Prostate gland (tissue), 2 donors: ENCODE results near the gene ERN1.

ENCODE experiments used
- POLR2A ChIP-seq: fragments of 450-650 bp; IDR thresholded peaks from one replicate; pipeline ENCODE4 v1.6.1; 2016; ENCODE audit warnings: antibody characterized with exemption, mild to moderate bottlenecking
- POLR2AphosphoS5 ChIP-seq: sonication (generic); formaldehyde crosslinking; IDR thresholded peaks from one replicate; pipeline ENCODE4 v1.6.1; 2017; ENCODE audit warnings: antibody characterized with exemption
- TF ChIP-seq, protein P1 (sequence below), 4 experiments: fragments of 200-600 bp in 2 of 4; fragments of 450-650 bp in 2 of 4; sonication (generic) in 2 of 4; IDR thresholded peaks; 1 replicate in 3 of 4; 2 replicates in 1 of 4; pipeline ENCODE4 v1.5.1; 2016 to 2019; ENCODE audit warnings: antibody characterized with exemption in 4 of 4, mild to moderate bottlenecking in 2 of 4, moderate library complexity in 2 of 4

DNA sequence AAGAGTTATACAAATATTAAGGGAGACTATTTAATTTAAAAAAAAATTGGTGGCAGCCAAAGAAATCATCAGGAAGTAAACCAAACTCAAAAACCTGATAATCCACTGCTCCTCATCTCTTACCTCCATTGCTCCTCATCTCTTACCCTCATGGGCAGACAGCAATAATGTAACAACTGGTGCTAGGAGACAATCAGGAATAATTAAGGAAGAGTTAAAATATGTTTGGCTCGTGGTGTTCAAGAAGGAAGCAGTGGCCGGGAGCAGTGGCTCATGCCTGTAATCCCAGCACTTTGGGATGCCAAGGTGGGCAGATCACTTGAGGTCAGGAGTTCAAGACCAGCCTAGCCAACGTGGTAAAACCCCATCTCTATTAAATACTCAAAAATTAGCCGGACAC is 18.1 kb downstream of the ERN1 start:
- TF ChIP-seq, protein P1, sequence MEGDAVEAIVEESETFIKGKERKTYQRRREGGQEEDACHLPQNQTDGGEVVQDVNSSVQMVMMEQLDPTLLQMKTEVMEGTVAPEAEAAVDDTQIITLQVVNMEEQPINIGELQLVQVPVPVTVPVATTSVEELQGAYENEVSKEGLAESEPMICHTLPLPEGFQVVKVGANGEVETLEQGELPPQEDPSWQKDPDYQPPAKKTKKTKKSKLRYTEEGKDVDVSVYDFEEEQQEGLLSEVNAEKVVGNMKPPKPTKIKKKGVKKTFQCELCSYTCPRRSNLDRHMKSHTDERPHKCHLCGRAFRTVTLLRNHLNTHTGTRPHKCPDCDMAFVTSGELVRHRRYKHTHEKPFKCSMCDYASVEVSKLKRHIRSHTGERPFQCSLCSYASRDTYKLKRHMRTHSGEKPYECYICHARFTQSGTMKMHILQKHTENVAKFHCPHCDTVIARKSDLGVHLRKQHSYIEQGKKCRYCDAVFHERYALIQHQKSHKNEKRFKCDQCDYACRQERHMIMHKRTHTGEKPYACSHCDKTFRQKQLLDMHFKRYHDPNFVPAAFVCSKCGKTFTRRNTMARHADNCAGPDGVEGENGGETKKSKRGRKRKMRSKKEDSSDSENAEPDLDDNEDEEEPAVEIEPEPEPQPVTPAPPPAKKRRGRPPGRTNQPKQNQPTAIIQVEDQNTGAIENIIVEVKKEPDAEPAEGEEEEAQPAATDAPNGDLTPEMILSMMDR (IDR thresholded peaks at IDR 0.05), result no peak
- TF ChIP-seq POLR2A (no peak), POLR2AphosphoS5 (no peak)
